IPS-20b (cell line): ENCODE data around the gene RNF187.

ENCODE experiments used
- H3K27ac ChIP-seq: one replicate; pipeline ENCODE4 v1.5.1; 2013; ENCODE audit warnings: low read length
- H3K27me3 ChIP-seq: 2 replicates; pipeline ENCODE4 v1.6.1; 2013; ENCODE audit warnings: mild to moderate bottlenecking, low read length, inconsistent platforms; ENCODE audit not compliant: insufficient read depth
- H3K36me3 ChIP-seq: 2 replicates; pipeline ENCODE4 v1.6.1; 2013; ENCODE audit warnings: low read depth, mild to moderate bottlenecking, inconsistent platforms, low read length, moderate library complexity; ENCODE audit not compliant: insufficient read depth
- H3K4me1 ChIP-seq: 2 replicates; pipeline ENCODE4 v1.6.1; 2013; ENCODE audit warnings: mild to moderate bottlenecking, control low read depth, inconsistent platforms, low read length, moderate library complexity; ENCODE audit not compliant: insufficient read depth
- H3K4me3 ChIP-seq: 2 replicates; pipeline ENCODE4 v1.5.1; 2013; ENCODE audit warnings: mild to moderate bottlenecking, low read length, inconsistent platforms
- H3K9ac ChIP-seq: 2 replicates; pipeline ENCODE4 v1.6.1; 2013; ENCODE audit warnings: low read depth, mild to moderate bottlenecking, inconsistent platforms, low read length, moderate library complexity
- H3K9me3 ChIP-seq: 2 replicates; pipeline ENCODE4 v1.6.1; 2013; ENCODE audit warnings: mild to moderate bottlenecking, low read depth, low read length, inconsistent platforms; ENCODE audit not compliant: insufficient read depth

Gene RNF187

DNA sequence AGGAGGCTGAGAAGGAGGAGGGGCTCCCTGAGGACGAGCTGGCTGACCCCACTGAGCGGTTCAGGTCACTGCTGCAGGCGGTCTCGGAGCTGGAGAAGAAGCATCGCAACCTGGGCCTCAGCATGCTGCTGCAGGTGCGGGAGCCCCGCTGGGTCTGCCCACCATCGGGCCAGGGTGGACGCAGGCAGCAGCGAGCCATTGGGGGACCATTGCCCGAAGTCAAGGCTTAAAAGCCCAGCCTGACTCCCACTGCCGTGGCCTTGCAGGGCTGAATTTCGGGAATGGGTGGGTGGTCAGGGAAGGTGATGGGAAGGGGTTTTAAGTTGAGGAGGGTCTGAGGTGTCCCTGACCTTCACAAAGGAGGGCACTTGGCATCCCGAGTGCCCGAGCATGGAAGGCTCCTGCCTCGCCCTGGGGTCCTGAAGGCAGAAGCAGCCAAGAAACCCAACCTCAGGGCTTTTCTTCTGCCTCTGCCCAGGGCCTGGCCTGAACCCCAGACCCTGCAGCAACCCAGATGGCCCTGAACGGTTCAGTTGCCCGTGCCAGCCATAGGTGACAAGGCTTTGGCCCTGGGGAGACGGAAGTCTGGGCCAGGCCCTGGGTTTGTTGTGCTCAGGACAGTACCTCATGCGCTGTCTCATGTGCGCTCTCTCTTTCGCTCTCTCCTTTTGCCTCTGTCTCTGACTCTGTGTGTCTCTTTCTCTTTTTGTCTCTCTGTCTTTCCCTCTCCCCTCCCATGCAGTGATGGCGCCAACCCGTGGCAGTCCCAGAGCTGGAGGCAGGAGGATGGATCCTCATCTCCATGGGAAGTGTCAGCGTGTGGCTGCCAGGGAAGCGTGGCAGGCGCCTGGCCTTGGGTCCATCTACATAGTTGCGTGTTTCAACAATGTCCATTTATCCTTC lies 6.2 kb downstream of the RNF187 start:
- no peak overlapping the region for H3K9ac ChIP-seq
- H3K27ac ChIP-seq, result no peak overlapping the region
- peaks cover 46% of the 10 kb centered on the region for H3K36me3 ChIP-seq
- H3K27me3 ChIP-seq, result no peaks in the 10 kb centered on the region
- H3K4me1 ChIP-seq, result peaks cover 5% of the 10 kb centered on the region; the same call in 1 of the 2 replicates
- H3K9me3 ChIP-seq, result no peaks in the 10 kb centered on the region
- H3K4me3 ChIP-seq, result no peak overlapping the region

GRCh38 chr1:228494044-228494353 lies 6.8 kb downstream of the RNF187 start:
- Histone ChIP-seq H3K4me3 (no peak overlapping the region), H3K27ac (no peak overlapping the region), H3K36me3 (peaks cover 43% of the 10 kb centered on the region)

GRCh38 chr1:228494391-228494790 lies 7.2 kb downstream of the RNF187 start:
- Histone ChIP-seq H3K4me3 (no peak overlapping the region), H3K9me3 (no peaks in the 10 kb centered on the region), H3K9ac (no peak overlapping the region), H3K36me3 (peaks cover 39% of the 10 kb centered on the region), H3K27ac (no peak overlapping the region), H3K27me3 (peaks cover under 1% of the 10 kb centered on the region; the same call in 1 of the 2 replicates), H3K4me1 (no peaks in the 10 kb centered on the region)

More at GRCh38 chr1:228494044-228494353, 6.8 kb downstream of the RNF187 start:
- H3K27me3 ChIP-seq, result no peaks in the 10 kb centered on the region; the same call in 1 of the 2 replicates
- no peaks in the 10 kb centered on the region for H3K4me1 ChIP-seq
- no peak overlapping the region for H3K9ac ChIP-seq
- H3K9me3 ChIP-seq, result no peaks in the 10 kb centered on the region

DNA sequence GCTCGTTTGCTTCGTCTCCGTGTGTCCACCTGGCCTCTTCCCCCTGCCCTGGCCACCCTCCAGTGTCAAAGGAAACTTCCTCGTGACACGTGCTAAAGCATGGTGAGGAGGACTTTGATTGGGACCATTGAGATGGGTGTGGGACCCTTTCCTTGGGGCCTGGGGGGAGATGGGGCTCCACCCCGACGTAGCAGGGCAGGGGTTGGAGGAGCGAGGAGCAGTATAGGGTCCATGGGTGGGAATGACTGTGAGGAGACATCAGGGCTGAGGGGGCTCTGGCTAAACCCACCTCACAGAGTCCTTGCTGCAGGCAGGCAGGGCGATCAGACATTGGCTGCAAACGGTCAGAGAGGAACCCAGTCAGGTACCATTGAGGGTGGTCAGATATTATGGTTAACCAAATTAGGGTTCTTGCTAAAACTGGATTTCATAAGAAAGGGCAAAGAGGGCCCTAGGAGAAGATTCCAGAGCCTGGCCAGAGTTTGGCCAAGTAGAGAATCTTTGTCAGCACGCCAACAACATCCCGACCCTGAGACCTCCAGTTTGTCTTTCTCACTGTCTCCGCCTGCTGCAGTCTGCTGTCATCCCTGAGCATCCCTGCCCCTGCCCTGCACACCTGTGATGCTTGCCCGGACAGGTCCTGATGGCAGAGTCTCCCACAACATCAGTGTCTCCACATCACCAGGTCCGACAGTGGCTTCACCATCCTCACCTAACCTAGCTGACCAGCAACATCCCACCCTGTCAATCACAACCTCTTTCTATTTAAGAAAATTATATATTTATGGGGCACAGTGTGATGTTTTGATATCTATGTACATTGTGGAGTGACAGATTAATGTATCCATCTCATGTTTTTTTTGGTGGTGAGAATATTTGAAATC lies 8.0 kb downstream of the RNF187 start:
- Histone ChIP-seq H3K27me3 (peaks cover 9% of the 10 kb centered on the region), H3K9ac (no peak overlapping the region), H3K9me3 (no peaks in the 10 kb centered on the region), H3K4me1 (no peaks in the 10 kb centered on the region), H3K36me3 (peaks cover 31% of the 10 kb centered on the region), H3K4me3 (no peak overlapping the region), H3K27ac (no peak overlapping the region)

DNA sequence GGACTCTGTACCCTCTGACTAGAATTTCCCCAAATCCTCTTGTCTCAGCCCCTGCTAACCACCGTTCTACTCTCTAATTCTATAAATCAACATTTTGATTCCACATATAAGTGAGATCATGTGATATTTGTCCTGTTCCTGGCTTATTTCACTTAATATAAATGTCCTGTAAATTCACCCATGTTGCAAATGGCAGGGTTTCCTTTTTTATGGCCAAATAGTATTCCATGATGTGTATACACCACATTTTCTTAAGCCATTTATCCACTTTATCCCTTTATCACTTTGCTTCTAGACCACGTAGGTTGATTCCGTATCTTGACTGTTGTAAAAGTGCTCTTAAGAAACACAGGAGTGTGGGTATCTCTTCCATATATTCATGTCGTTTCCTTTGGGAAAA lies 8.9 kb downstream of the RNF187 start:
- Histone ChIP-seq H3K4me3 (no peak overlapping the region), H3K27ac (no peak overlapping the region), H3K36me3 (peaks cover 23% of the 10 kb centered on the region), H3K9ac (no peak overlapping the region), H3K27me3 (peaks cover 16% of the 10 kb centered on the region), H3K4me1 (no peaks in the 10 kb centered on the region), H3K9me3 (no peaks in the 10 kb centered on the region)

DNA sequence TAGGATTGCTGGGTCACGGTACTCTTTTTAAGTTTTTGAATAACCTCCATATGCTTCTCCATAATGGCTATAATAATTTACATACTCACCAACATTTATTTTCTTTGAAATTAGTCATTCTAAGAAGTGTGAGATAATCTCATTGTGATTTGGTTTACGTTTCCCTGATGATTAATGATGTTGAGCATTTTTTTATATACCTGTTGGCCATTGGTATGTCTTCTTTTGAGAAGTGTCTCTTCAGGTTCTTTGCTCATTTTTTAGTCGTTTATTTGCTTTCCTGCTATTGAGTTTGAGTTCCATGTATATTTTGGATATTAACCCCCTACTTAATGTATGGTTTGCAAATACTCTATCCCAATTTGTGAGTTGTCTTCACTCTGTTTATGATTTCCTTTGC lies 9.3 kb downstream of the RNF187 start:
- Histone ChIP-seq H3K9me3 (no peaks in the 10 kb centered on the region), H3K27ac (no peak overlapping the region), H3K9ac (no peak overlapping the region), H3K27me3 (peaks cover 20% of the 10 kb centered on the region), H3K36me3 (peaks cover 23% of the 10 kb centered on the region), H3K4me3 (no peak overlapping the region), H3K4me1 (no peaks in the 10 kb centered on the region)

DNA sequence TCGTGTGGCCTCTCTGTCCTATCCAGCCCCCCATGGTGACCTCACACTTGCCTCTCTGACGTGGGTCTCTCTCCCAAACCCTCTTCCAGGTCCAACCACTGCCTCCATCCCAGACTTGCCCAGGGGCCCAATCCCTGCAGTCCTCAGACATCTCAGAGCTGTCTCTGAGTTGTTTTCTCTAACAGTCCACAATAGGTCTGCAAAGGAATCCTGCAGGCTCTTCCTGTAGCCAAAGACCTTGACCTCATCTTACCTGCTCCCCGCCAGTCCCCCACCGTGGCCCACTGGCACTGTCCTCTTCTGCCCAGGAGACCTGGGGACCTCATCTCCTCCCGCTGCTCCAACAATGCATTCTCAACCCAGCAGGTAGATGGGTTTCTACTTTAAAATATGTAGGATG lies 10.0 kb downstream of the RNF187 start:
- Histone ChIP-seq H3K4me1 (no peaks in the 10 kb centered on the region), H3K9me3 (no peaks in the 10 kb centered on the region), H3K27me3 (peaks cover 27% of the 10 kb centered on the region), H3K36me3 (peaks cover 23% of the 10 kb centered on the region), H3K9ac (no peak overlapping the region), H3K4me3 (no peak overlapping the region), H3K27ac (no peak overlapping the region)

DNA sequence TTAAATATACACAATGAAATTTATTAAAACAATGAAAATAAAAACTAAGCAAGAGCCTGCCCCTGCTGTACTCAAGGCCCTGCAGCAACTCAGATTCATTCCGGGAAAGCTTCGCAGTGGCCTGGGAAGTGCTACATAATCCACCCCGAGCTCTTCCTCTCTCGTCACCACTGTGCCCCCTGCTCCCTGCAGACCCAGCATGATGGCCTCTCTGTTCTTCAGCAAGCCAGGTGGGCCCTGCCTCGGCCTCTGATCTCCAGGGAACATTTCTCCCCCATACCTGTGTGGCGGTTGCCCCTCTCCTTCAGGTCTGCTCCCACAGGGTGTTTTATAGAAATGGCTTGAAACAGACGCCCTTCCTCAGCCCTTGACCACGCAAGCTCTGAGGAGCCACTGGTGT lies 10.6 kb downstream of the RNF187 start:
- H3K27ac ChIP-seq, result no peak overlapping the region
- no peaks in the 10 kb centered on the region for H3K4me1 ChIP-seq
- H3K9ac ChIP-seq, result no peak overlapping the region
- H3K9me3 ChIP-seq, result no peaks in the 10 kb centered on the region
- peaks cover 20% of the 10 kb centered on the region for H3K36me3 ChIP-seq
- no peak overlapping the region for H3K4me3 ChIP-seq
- H3K27me3 ChIP-seq, result peaks cover 31% of the 10 kb centered on the region

DNA sequence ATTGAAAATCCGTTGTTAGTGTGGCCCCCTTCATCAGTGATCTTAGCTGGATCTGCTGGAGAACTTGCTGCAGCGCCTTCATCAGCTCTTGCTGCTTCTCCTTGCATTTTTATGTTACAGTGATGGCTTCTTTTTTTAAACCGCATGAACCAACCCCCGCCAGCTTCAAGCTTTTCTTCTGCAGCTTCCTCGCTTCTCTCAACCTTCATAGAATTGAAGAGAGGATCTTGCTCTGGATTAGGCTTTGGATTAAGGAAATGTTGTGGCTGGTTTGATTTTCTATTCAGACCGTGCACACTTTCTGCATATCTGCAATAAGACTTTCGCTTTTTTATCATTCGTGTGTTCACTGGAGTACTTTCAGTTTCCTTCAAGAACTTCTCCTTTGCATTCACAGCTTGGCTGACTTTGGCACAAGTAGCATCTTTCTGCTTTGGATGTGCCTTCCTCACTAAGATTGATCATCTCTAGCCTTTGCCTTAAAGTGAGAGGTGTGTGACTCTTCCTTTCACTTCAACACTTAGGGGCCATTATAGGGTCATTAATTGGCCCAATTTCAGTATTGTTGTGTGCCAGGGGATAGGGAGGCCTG lies 13.1 kb downstream of the RNF187 start:
- Histone ChIP-seq H3K4me1 (no peaks in the 10 kb centered on the region), H3K27ac (no peak overlapping the region), H3K9ac (no peak overlapping the region), H3K27me3 (peaks cover 31% of the 10 kb centered on the region), H3K9me3 (no peaks in the 10 kb centered on the region; the same call in 1 of the 2 replicates), H3K36me3 (no peaks in the 10 kb centered on the region), H3K4me3 (no peak overlapping the region)

DNA sequence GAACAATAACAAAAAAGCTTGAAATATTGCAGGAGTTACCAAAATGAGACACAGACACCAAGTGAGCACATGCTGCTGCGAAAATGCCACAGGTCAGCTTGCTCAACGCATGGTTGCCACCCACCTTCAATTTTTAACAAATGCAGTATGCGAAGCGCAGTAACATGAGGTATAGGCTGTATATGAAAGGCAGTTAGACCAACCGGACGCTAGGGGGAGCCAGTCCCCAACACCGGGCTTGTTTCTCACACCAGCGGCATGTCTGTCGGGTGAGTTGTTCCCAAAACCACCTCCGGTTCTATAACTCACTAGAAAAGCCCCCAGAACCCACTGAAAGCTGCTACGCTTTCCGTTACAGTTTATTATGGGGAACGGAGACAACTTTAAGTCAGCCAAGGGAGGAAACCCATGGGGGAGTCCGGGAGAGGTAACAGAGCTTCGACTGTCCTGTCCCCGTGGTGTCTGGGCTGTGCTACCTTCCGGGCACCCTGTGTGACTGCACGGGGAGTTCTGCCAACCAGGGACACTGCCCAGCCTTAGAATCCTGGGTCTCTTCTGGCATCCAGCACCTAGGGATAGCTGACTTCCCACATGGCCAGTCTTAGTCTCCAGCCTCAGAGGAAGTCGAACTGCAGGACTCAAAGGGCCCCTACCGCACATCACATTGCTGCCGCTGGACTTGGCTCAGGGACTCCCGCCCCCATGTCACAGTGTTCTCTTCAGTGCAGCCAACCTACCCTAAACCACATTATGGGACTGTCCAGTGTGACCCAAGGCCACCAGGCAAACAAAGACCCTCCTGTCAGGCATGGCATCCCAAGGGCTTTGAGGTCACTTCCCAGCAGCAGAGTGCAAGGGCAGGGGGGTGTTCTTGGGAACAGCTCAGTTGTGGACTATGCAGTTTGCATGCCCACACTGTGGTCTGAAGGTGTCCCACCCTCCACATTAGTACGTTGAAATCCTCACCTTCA lies 14.0 kb downstream of the RNF187 start:
- H3K4me3 ChIP-seq, result peak overlapping the region; percentile 38

DNA sequence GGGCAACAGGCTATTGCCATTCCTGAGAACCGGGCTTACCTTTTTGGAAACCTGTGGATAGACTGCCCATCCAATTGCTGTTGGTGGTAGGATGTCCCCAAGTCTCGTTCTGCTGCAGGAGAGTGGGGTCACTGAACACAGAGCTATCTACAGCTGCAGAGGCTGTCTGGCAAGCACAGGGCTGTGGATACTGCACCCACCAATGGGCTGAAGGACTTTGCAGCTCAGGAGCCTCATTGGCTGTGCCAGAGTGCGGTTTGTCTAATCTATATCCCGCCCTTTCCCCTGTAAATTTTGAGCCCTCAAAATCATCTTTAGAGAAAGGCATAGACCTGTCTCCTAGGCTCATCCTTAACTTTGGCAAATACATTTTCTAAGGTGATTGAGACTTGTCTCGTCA lies 15.3 kb downstream of the RNF187 start:
- H3K9ac ChIP-seq, result no peak overlapping the region
- no peak overlapping the region for H3K27ac ChIP-seq
- H3K36me3 ChIP-seq, result no peaks in the 10 kb centered on the region
- H3K9me3 ChIP-seq, result no peaks in the 10 kb centered on the region; the same call in 1 of the 2 replicates
- H3K27me3 ChIP-seq, result peaks cover 31% of the 10 kb centered on the region
- no peaks in the 10 kb centered on the region for H3K4me1 ChIP-seq
- H3K4me3 ChIP-seq, result no peak overlapping the region

More for the DNA sequence above, 14.0 kb downstream of the RNF187 start:
- Histone ChIP-seq H3K27ac (no peak overlapping the region), H3K9me3 (no peaks in the 10 kb centered on the region; the same call in 1 of the 2 replicates), H3K36me3 (no peaks in the 10 kb centered on the region), H3K9ac (no peak overlapping the region), H3K27me3 (peaks cover 31% of the 10 kb centered on the region), H3K4me1 (no peaks in the 10 kb centered on the region)
